GM21723 (cell line): ENCODE data around the gene SERPINB12.

Experiments used
- ATAC-seq: cut with Tn5 transposase; IDR thresholded peaks from one replicate; pipeline ENCODE4 v1.9.1; 2021; ENCODE audit warnings: mild to moderate bottlenecking, moderate library complexity; ENCODE audit not compliant: unreplicated experiment

SERPINB12 gene

GRCh38 chr18:63591725-63592124, 49.6 kb downstream of the SERPINB12 start:
- ATAC-seq, result no peak

GRCh38 chr18:63592471-63592870, 50.3 kb downstream of the SERPINB12 start:
- no peak for ATAC-seq

GRCh38 chr18:63596964-63597363, 54.8 kb downstream of the SERPINB12 start:
- ATAC-seq, result no peak

- no peak for ATAC-seq
These were observed 61.2 kb downstream of the SERPINB12 start for GRCh38 chr18:63603355-63603754.

- peak; percentile 98 for ATAC-seq
These were observed 61.6 kb downstream of the SERPINB12 start for GRCh38 chr18:63603772-63604171.

GRCh38 chr18:63604791-63605567, 62.8 kb downstream of the SERPINB12 start:
- no peak for ATAC-seq

GRCh38 chr18:63606526-63606925, 64.4 kb downstream of the SERPINB12 start:
- ATAC-seq, result no peak

GRCh38 chr18:63613420-63613819, 71.3 kb downstream of the SERPINB12 start:
- ATAC-seq, result no peak

- ATAC-seq, result peak; percentile 93
These were observed 75.1 kb downstream of the SERPINB12 start for GRCh38 chr18:63617049-63617914.

- no peak for ATAC-seq
These were observed 75.7 kb downstream of the SERPINB12 start for GRCh38 chr18:63617915-63618234.
